GM19468 (cell line): ENCODE measurements around the gene CPA2.
A peak's percentile ranks its signal among the peaks of the same experiment; 100 is the strongest.
"Not testable (repeated sequence)": the region's sequence is repeated elsewhere in the genome, so short reads cannot be mapped to it uniquely, and the experiment has no call there.

Experiments
- ATAC-seq: cut with Tn5 transposase; IDR thresholded peaks from one replicate; pipeline ENCODE4 v1.9.1; 2021; ENCODE audit warnings: mild to moderate bottlenecking, moderate library complexity, moderate number of reproducible peaks; ENCODE audit not compliant: unreplicated experiment; ENCODE audit errors: extremely low read depth

CPA2 gene

GRCh38 chr7:130266258-130266960 is at the start of gene CPA2:
CPA2 (plus strand) TSS chr7:130266863; CDS start chr7:130266882, 19 bp downstream.
- no peak for ATAC-seq

GRCh38 chr7:130218806-130219620 is 47.6 kb upstream of the CPA2 start:
- ATAC-seq = no peak

- no peak for ATAC-seq
Observed at GRCh38 chr7:130219871-130220270, 46.8 kb upstream of the CPA2 start.

GRCh38 chr7:130221746-130222145 is 44.9 kb upstream of the CPA2 start:
- no peak for ATAC-seq

- no peak for ATAC-seq
Observed at GRCh38 chr7:130223646-130224045, 43.0 kb upstream of the CPA2 start.

- no peak for ATAC-seq
Observed at GRCh38 chr7:130224210-130224609, 42.5 kb upstream of the CPA2 start.

- not testable (repeated sequence) for ATAC-seq
Observed at GRCh38 chr7:130224923-130225322, 41.7 kb upstream of the CPA2 start.

- no peak for ATAC-seq
Observed at GRCh38 chr7:130226333-130226732, 40.3 kb upstream of the CPA2 start.

GRCh38 chr7:130227883-130228575 is 38.6 kb upstream of the CPA2 start:
- no peak for ATAC-seq

GRCh38 chr7:130228840-130229502 is 37.7 kb upstream of the CPA2 start:
- no peak for ATAC-seq

- ATAC-seq = not testable (repeated sequence)
Observed at GRCh38 chr7:130229981-130230380, 36.7 kb upstream of the CPA2 start.

GRCh38 chr7:130231792-130232191 is 34.9 kb upstream of the CPA2 start:
- ATAC-seq = no peak

- no peak for ATAC-seq
Observed at GRCh38 chr7:130232209-130232608, 34.5 kb upstream of the CPA2 start.

GRCh38 chr7:130234078-130234477 is 32.6 kb upstream of the CPA2 start:
- ATAC-seq = no peak

- ATAC-seq = not testable (repeated sequence)
Observed at GRCh38 chr7:130236361-130236760, 30.3 kb upstream of the CPA2 start.

- ATAC-seq = no peak
Observed at GRCh38 chr7:130240240-130240639, 26.4 kb upstream of the CPA2 start.

GRCh38 chr7:130242198-130243014 is 24.3 kb upstream of the CPA2 start:
- ATAC-seq = peak; percentile 32

- not testable (repeated sequence) for ATAC-seq
Observed at GRCh38 chr7:130243486-130243885, 23.2 kb upstream of the CPA2 start.

- not testable (repeated sequence) for ATAC-seq
Observed at GRCh38 chr7:130246491-130246890, 20.2 kb upstream of the CPA2 start.
